BLaER1 (cell line): ENCODE data around the gene CAB39.
A peak's percentile ranks its signal among the peaks of the same experiment; 100 is the strongest.

Experiments
- H3K27ac ChIP-seq: shearing (Covaris generic); formaldehyde crosslinking; 2 replicates; pipeline ENCODE4 v1.8.1; 2022
- H3K27me3 ChIP-seq: shearing (Covaris generic); formaldehyde crosslinking; 2 replicates; pipeline ENCODE4 v1.8.1; 2022
- H3K36me3 ChIP-seq: shearing (Covaris generic); formaldehyde crosslinking; 2 replicates; pipeline ENCODE4 v1.8.1; 2022
- H3K4me1 ChIP-seq: shearing (Covaris generic); formaldehyde crosslinking; 2 replicates; pipeline ENCODE4 v1.8.1; 2022
- H3K4me2 ChIP-seq: shearing (Covaris generic); formaldehyde crosslinking; 2 replicates; pipeline ENCODE4 v1.8.1; 2022
- H3K4me3 ChIP-seq: shearing (Covaris generic); formaldehyde crosslinking; 2 replicates; pipeline ENCODE4 v1.8.1; 2022
- H3K9ac ChIP-seq: shearing (Covaris generic); formaldehyde crosslinking; 2 replicates; pipeline ENCODE4 v1.8.1; 2022
- H3K9me3 ChIP-seq: shearing (Covaris generic); formaldehyde crosslinking; 2 replicates; pipeline ENCODE4 v1.8.1; 2022
- H4K20me1 ChIP-seq: shearing (Covaris generic); formaldehyde crosslinking; 2 replicates; pipeline ENCODE4 v1.8.1; 2022
- Cebpa-rat ChIP-seq: shearing (Covaris generic); IDR thresholded peaks from 2 replicates; pipeline ENCODE4 v1.8.1; 2022

CAB39 gene

GRCh38 chr2:230758566-230759480 lies 46.2 kb downstream of the CAB39 start:
- Histone ChIP-seq H3K4me2 (peak overlapping the region; percentile 55), H3K4me3 (no peak overlapping the region), H3K36me3 (peaks cover 54% of the 10 kb centered on the region), H3K4me1 (peaks cover 26% of the 10 kb centered on the region), H4K20me1 (peaks cover 87% of the 10 kb centered on the region), H3K27ac (no peak overlapping the region), H3K27me3 (no peaks in the 10 kb centered on the region), H3K9ac (no peak overlapping the region), H3K9me3 (no peaks in the 10 kb centered on the region)
- no peak for TF ChIP-seq Cebpa-rat

GRCh38 chr2:230759481-230760167 lies 47.0 kb downstream of the CAB39 start:
- Histone ChIP-seq H4K20me1 (peaks cover 79% of the 10 kb centered on the region), H3K9me3 (no peaks in the 10 kb centered on the region), H3K36me3 (peaks cover 62% of the 10 kb centered on the region), H3K9ac (no peak overlapping the region), H3K4me3 (no peak overlapping the region), H3K4me1 (peaks cover 26% of the 10 kb centered on the region), H3K27me3 (no peaks in the 10 kb centered on the region), H3K27ac (no peak overlapping the region), H3K4me2 (no peak overlapping the region)
- TF ChIP-seq Cebpa-rat, result no peak

GRCh38 chr2:230761704-230762103 lies 49.1 kb downstream of the CAB39 start:
- Histone ChIP-seq H3K4me1 (peaks cover 26% of the 10 kb centered on the region), H3K9ac (no peak overlapping the region), H3K4me3 (no peak overlapping the region), H3K9me3 (no peaks in the 10 kb centered on the region; the same call in 1 of the 2 replicates), H3K27me3 (no peaks in the 10 kb centered on the region), H3K27ac (no peak overlapping the region), H4K20me1 (peaks cover 59% of the 10 kb centered on the region), H3K4me2 (no peak overlapping the region), H3K36me3 (peaks cover 76% of the 10 kb centered on the region)
- TF ChIP-seq Cebpa-rat, result no peak

GRCh38 chr2:230762317-230762896 lies 49.8 kb downstream of the CAB39 start:
- Histone ChIP-seq H3K9ac (no peak overlapping the region), H3K4me1 (peaks cover 21% of the 10 kb centered on the region), H4K20me1 (peaks cover 52% of the 10 kb centered on the region), H3K27ac (no peak overlapping the region), H3K4me3 (no peak overlapping the region), H3K36me3 (peaks cover 80% of the 10 kb centered on the region), H3K4me2 (no peak overlapping the region), H3K9me3 (no peaks in the 10 kb centered on the region; the same call in 1 of the 2 replicates), H3K27me3 (no peaks in the 10 kb centered on the region)
- TF ChIP-seq Cebpa-rat, result no peak

- H4K20me1 ChIP-seq, result peaks cover 32% of the 10 kb centered on the region
- H3K4me2 ChIP-seq, result no peak overlapping the region
- H3K4me1 ChIP-seq, result 0 out of 2 replicates have a peak, but pooled peaks cover 2% of the 10 kb centered on the region
- no peak overlapping the region for H3K9ac ChIP-seq
- TF ChIP-seq Cebpa-rat, result no peak
- H3K27ac ChIP-seq, result no peak overlapping the region
- peaks cover 94% of the 10 kb centered on the region for H3K36me3 ChIP-seq
- no peaks in the 10 kb centered on the region; the same call in 1 of the 2 replicates for H3K9me3 ChIP-seq
- H3K4me3 ChIP-seq, result no peak overlapping the region
- no peaks in the 10 kb centered on the region for H3K27me3 ChIP-seq
Measured at GRCh38 chr2:230764346-230764745, 51.7 kb downstream of the CAB39 start.

- Histone ChIP-seq H3K4me1 (no peaks in the 10 kb centered on the region), H3K27ac (no peak overlapping the region), H3K4me2 (no peak overlapping the region), H3K9ac (no peak overlapping the region), H3K4me3 (no peak overlapping the region), H3K36me3 (peaks cover 86% of the 10 kb centered on the region), H4K20me1 (peaks cover 18% of the 10 kb centered on the region), H3K27me3 (no peaks in the 10 kb centered on the region), H3K9me3 (no peaks in the 10 kb centered on the region; the same call in 1 of the 2 replicates)
- no peak for TF ChIP-seq Cebpa-rat
Measured at GRCh38 chr2:230765611-230766300, 53.1 kb downstream of the CAB39 start.

GRCh38 chr2:230767862-230768388 lies 55.3 kb downstream of the CAB39 start:
- no peak for TF ChIP-seq Cebpa-rat
- no peak overlapping the region for H3K9ac ChIP-seq
- no peak overlapping the region for H3K27ac ChIP-seq
- H3K9me3 ChIP-seq, result no peaks in the 10 kb centered on the region; the same call in 1 of the 2 replicates
- peaks cover 85% of the 10 kb centered on the region for H3K36me3 ChIP-seq
- no peaks in the 10 kb centered on the region for H3K27me3 ChIP-seq
- H3K4me3 ChIP-seq, result no peak overlapping the region
- no peaks in the 10 kb centered on the region for H3K4me1 ChIP-seq
- no peak overlapping the region for H3K4me2 ChIP-seq
- peaks cover 8% of the 10 kb centered on the region for H4K20me1 ChIP-seq

- no peak for TF ChIP-seq Cebpa-rat
- H3K9ac ChIP-seq, result no peak overlapping the region
- H3K27me3 ChIP-seq, result no peaks in the 10 kb centered on the region
- no peak overlapping the region for H3K27ac ChIP-seq
- no peaks in the 10 kb centered on the region; the same call in 1 of the 2 replicates for H3K9me3 ChIP-seq
- H3K4me3 ChIP-seq, result no peak overlapping the region
- H3K4me2 ChIP-seq, result no peak overlapping the region
- no peaks in the 10 kb centered on the region for H3K4me1 ChIP-seq
- peaks cover 82% of the 10 kb centered on the region for H3K36me3 ChIP-seq
- peaks cover 15% of the 10 kb centered on the region for H4K20me1 ChIP-seq
Measured at GRCh38 chr2:230770804-230771203, 58.2 kb downstream of the CAB39 start.

GRCh38 chr2:230772156-230772555 lies 59.5 kb downstream of the CAB39 start:
- H3K4me2 ChIP-seq, result no peak overlapping the region
- no peak overlapping the region for H3K9ac ChIP-seq
- no peak overlapping the region for H3K4me3 ChIP-seq
- H3K36me3 ChIP-seq, result peaks cover 81% of the 10 kb centered on the region
- no peaks in the 10 kb centered on the region for H3K4me1 ChIP-seq
- no peak overlapping the region for H3K27ac ChIP-seq
- H3K9me3 ChIP-seq, result no peaks in the 10 kb centered on the region
- H3K27me3 ChIP-seq, result no peaks in the 10 kb centered on the region
- peaks cover 29% of the 10 kb centered on the region for H4K20me1 ChIP-seq
- no peak for TF ChIP-seq Cebpa-rat
